Measurements from ENCODE around the gene FN3K.

Gene FN3K

GRCh38 chr17:82734987-82735866, at the start of gene FN3K:
Gene FN3K (plus strand): TSS chr17:82735615. CDS start chr17:82735637, 22 bp downstream.
- peak; percentile 46 for DNase-seq

- DNase-seq = no peak
Measured at GRCh38 chr17:82686366-82687324, 48.8 kb upstream of the FN3K start.

- no peak for DNase-seq
Measured at GRCh38 chr17:82687375-82687861, 48.0 kb upstream of the FN3K start.

GRCh38 chr17:82687871-82688270, 47.5 kb upstream of the FN3K start:
- no peak for DNase-seq

GRCh38 chr17:82689077-82689476, 46.3 kb upstream of the FN3K start:
- DNase-seq = no peak

GRCh38 chr17:82690786-82691489, 44.5 kb upstream of the FN3K start:
- no peak for DNase-seq

- no peak for DNase-seq
Measured at GRCh38 chr17:82691714-82692113, 43.7 kb upstream of the FN3K start.

GRCh38 chr17:82692268-82692667, 43.1 kb upstream of the FN3K start:
- DNase-seq = no peak

GRCh38 chr17:82693168-82693867, 42.1 kb upstream of the FN3K start:
- no peak for DNase-seq

- DNase-seq = no peak
Measured at GRCh38 chr17:82694647-82695046, 40.8 kb upstream of the FN3K start.

- no peak for DNase-seq
Measured at GRCh38 chr17:82696259-82696658, 39.2 kb upstream of the FN3K start.

GRCh38 chr17:82696916-82697807, 38.3 kb upstream of the FN3K start:
- no peak for DNase-seq

GRCh38 chr17:82697808-82698064, 37.7 kb upstream of the FN3K start:
- no peak for DNase-seq

- peak; percentile 99 for DNase-seq
Measured at GRCh38 chr17:82698065-82698973, 37.1 kb upstream of the FN3K start, which contains the start of gene RAB40B. Gene RAB40B (minus strand): TSS chr17:82698698. CDS start chr17:82698596, 102 bp downstream.

- no peak for DNase-seq
Measured at GRCh38 chr17:82698974-82699442, 36.4 kb upstream of the FN3K start.

- no peak for DNase-seq
Measured at GRCh38 chr17:82699551-82699950, 35.9 kb upstream of the FN3K start.

- no peak for DNase-seq
Measured at GRCh38 chr17:82702231-82702927, 33.0 kb upstream of the FN3K start.

GRCh38 chr17:82703036-82703745, 32.2 kb upstream of the FN3K start:
- DNase-seq = no peak

Data from activated naive CD4-positive, alpha-beta T cell treated with anti-CD3 and anti-CD28 coated beads, Interleukin-2, amount 50 U/mL, for 16 hours (primary cell).